Liver (tissue), 3 donors: Measurements from ENCODE around the gene NBAS.

Experiments
- REST ChIP-seq: IDR thresholded peaks from 2 replicates; pipeline ENCODE4 v1.6.1; 2016; ENCODE audit warnings: antibody characterized with exemption, mild to moderate bottlenecking
- RXRA ChIP-seq, 2 donors: IDR thresholded peaks; 2 replicates each; pipeline ENCODE4 v1.6.1; 2017 to 2018; ENCODE audit warnings: antibody characterized with exemption in 2 of 2, mild to moderate bottlenecking in 1 of 2
- TAF1 ChIP-seq: conservative IDR thresholded peaks from 2 replicates; pipeline ENCODE4 v1.6.1; 2016; ENCODE audit warnings: antibody characterized with exemption, mild to moderate bottlenecking
- TF ChIP-seq, protein P1 (sequence below): fragments of 150-350 bp; IDR thresholded peaks from 2 replicates; pipeline ENCODE4 v1.5.1; 2017; ENCODE audit warnings: improper control_type of control experiment, low read depth, low read length; ENCODE audit not compliant: missing input control
- donor health status: healthy.
- donor health status: healthy.

GRCh38 chr2:15293262-15293937 is 267.7 kb downstream of the NBAS start:
- TF ChIP-seq, protein P1, sequence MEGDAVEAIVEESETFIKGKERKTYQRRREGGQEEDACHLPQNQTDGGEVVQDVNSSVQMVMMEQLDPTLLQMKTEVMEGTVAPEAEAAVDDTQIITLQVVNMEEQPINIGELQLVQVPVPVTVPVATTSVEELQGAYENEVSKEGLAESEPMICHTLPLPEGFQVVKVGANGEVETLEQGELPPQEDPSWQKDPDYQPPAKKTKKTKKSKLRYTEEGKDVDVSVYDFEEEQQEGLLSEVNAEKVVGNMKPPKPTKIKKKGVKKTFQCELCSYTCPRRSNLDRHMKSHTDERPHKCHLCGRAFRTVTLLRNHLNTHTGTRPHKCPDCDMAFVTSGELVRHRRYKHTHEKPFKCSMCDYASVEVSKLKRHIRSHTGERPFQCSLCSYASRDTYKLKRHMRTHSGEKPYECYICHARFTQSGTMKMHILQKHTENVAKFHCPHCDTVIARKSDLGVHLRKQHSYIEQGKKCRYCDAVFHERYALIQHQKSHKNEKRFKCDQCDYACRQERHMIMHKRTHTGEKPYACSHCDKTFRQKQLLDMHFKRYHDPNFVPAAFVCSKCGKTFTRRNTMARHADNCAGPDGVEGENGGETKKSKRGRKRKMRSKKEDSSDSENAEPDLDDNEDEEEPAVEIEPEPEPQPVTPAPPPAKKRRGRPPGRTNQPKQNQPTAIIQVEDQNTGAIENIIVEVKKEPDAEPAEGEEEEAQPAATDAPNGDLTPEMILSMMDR: no peak
- TF ChIP-seq TAF1 (no peak), RXRA (IDR thresholded peaks at IDR 0.05) (no peak), REST (no peak)
